H4 (cell line): ENCODE measurements around the gene SSPN. TPM values are rescaled to one million over a fixed set of nuclear protein-coding genes. Genes with fewer than 3 reads are reported as not detected.

ENCODE experiments used
- DNase-seq: peaks from one replicate; pipeline ENCODE4 v3.0.0-alpha.2; 2015; ENCODE audit warnings: low spot score
- total RNA-seq: library from RNA; depleted of rRNA; stranded (reverse); fragments of >200 nt; shearing (Covaris generic); gene quantifications from 2 replicates; pipeline ENCODE4 v1.2.3, GENCODE V29; 2014; rRNA removed

SSPN gene
- total RNA-seq, 1 experiment from 2014 or later: 0.31 TPM

GRCh38 chr12:26285401-26285800 is 90.0 kb downstream of the SSPN start:
- DNase-seq: no peak

- DNase-seq: no peak
Observed at GRCh38 chr12:26286186-26286585, 90.8 kb downstream of the SSPN start.

GRCh38 chr12:26287671-26288381 is 92.5 kb downstream of the SSPN start:
- DNase-seq: no peak

GRCh38 chr12:26290565-26290964 is 95.2 kb downstream of the SSPN start:
- DNase-seq: no peak

- no peak for DNase-seq
Observed at GRCh38 chr12:26292596-26292995, 97.2 kb downstream of the SSPN start.

- DNase-seq: no peak
Observed at GRCh38 chr12:26293612-26294011, 98.2 kb downstream of the SSPN start.

GRCh38 chr12:26295001-26295400 is 99.6 kb downstream of the SSPN start:
- DNase-seq: no peak

GRCh38 chr12:26297396-26298070 is 102.2 kb downstream of the SSPN start:
- no peak for DNase-seq

- DNase-seq: peak; percentile 73
Observed at GRCh38 chr12:26298785-26299621, 103.6 kb downstream of the SSPN start.

- DNase-seq: no peak
Observed at GRCh38 chr12:26299751-26300150, 104.4 kb downstream of the SSPN start.

Other genes starting within 250 kb of the SSPN start
- 18.8 and 19.8 TPM in 2 replicates for gene RASSF8, start 236.9 kb upstream of the SSPN start, total RNA-seq
- 8.1 and 9.6 TPM in 2 replicates for gene BHLHE41, start 70.5 kb upstream of the SSPN start, total RNA-seq